Neural cell (in vitro differentiated cells): Measurements from ENCODE around the gene TPMT.

Experiments
- TAF1 ChIP-seq: IDR thresholded peaks from 2 replicates; pipeline ENCODE4 v1.6.1; 2012; ENCODE audit warnings: low read depth
- TF ChIP-seq, protein P1 (sequence below): IDR thresholded peaks from 2 replicates; pipeline ENCODE4 v1.6.1; 2012; ENCODE audit warnings: borderline replicate concordance

- TF ChIP-seq, protein P1, sequence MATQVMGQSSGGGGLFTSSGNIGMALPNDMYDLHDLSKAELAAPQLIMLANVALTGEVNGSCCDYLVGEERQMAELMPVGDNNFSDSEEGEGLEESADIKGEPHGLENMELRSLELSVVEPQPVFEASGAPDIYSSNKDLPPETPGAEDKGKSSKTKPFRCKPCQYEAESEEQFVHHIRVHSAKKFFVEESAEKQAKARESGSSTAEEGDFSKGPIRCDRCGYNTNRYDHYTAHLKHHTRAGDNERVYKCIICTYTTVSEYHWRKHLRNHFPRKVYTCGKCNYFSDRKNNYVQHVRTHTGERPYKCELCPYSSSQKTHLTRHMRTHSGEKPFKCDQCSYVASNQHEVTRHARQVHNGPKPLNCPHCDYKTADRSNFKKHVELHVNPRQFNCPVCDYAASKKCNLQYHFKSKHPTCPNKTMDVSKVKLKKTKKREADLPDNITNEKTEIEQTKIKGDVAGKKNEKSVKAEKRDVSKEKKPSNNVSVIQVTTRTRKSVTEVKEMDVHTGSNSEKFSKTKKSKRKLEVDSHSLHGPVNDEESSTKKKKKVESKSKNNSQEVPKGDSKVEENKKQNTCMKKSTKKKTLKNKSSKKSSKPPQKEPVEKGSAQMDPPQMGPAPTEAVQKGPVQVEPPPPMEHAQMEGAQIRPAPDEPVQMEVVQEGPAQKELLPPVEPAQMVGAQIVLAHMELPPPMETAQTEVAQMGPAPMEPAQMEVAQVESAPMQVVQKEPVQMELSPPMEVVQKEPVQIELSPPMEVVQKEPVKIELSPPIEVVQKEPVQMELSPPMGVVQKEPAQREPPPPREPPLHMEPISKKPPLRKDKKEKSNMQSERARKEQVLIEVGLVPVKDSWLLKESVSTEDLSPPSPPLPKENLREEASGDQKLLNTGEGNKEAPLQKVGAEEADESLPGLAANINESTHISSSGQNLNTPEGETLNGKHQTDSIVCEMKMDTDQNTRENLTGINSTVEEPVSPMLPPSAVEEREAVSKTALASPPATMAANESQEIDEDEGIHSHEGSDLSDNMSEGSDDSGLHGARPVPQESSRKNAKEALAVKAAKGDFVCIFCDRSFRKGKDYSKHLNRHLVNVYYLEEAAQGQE: no peak
- TF ChIP-seq TAF1: no peak
These were observed 31.8 kb upstream of the TPMT start for GRCh38 chr6:18186540-18187250.
